ENCODE measurements around the gene THAP11.

GRCh38 chr16:67881621-67882161 lies 39.6 kb downstream of the THAP11 start:
- TF ChIP-seq POLR2AphosphoS5 (IDR thresholded peaks at IDR 0.05) (no peak), POLR2A (IDR thresholded peaks at IDR 0.05) (no peak)
- TF ChIP-seq, protein P1, sequence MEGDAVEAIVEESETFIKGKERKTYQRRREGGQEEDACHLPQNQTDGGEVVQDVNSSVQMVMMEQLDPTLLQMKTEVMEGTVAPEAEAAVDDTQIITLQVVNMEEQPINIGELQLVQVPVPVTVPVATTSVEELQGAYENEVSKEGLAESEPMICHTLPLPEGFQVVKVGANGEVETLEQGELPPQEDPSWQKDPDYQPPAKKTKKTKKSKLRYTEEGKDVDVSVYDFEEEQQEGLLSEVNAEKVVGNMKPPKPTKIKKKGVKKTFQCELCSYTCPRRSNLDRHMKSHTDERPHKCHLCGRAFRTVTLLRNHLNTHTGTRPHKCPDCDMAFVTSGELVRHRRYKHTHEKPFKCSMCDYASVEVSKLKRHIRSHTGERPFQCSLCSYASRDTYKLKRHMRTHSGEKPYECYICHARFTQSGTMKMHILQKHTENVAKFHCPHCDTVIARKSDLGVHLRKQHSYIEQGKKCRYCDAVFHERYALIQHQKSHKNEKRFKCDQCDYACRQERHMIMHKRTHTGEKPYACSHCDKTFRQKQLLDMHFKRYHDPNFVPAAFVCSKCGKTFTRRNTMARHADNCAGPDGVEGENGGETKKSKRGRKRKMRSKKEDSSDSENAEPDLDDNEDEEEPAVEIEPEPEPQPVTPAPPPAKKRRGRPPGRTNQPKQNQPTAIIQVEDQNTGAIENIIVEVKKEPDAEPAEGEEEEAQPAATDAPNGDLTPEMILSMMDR (IDR thresholded peaks at IDR 0.05), result no peak

Measured in transverse colon (tissue), 4 donors.